A549 (cell line): Measurements from ENCODE around the gene SLC43A1. TPM values are rescaled to one million over a fixed set of nuclear protein-coding genes. Genes with fewer than 3 reads are reported as not detected.

Source experiments
- ATAC-seq, 2 experiments: fragments of 200-7000 bp in 1 of 2; fragments of >200 bp in 1 of 2; cut with Nextera tagmentation in 1 of 2; cut with Tn5 transposase in 1 of 2; 3 replicates each; pipeline versions ENCODE4 v1.8.0 to v1.9.1; 2018 to 2020; ENCODE audit warnings: mild to moderate bottlenecking in 1 of 2, moderate library complexity in 1 of 2
- CTCF ChIA-PET: fragments of 300-600 bp; sonication (Branson Sonifier 250); formaldehyde crosslinking; extraction: SDS; loops from one replicate; lab custom pipeline; 2021; ENCODE audit warnings: antibody characterized with exemption, inconsistent platforms; lab: Yijun Ruan, JAX
- POLR2A ChIA-PET: fragments of 350-600 bp; formaldehyde crosslinking; extraction: SDS; loops from one replicate; lab custom pipeline; 2021; ENCODE audit warnings: antibody characterized with exemption, inconsistent platforms; lab: Yijun Ruan, JAX
- DNase-seq, 2 experiments: peaks; one replicate each; pipeline versions ENCODE4 v3.0.0 to v3.0.0-alpha.2; 2011 to 2016; ENCODE audit warnings: low read depth in 1 of 2, low spot score in 1 of 2
- FAIRE-seq: peaks from 2 replicates; lab custom pipeline; 2011; peaks lifted over from hg19 to GRCh38; lab: Jason Lieb, UNC
- H3K27ac ChIP-seq, 2 experiments: fragments of >200 bp; sonication (Bioruptor Twin); formaldehyde crosslinking; 3 replicates each; pipeline ENCODE4 v1.5.1; 2016 to 2017
- H3K4me1 ChIP-seq: fragments of >200 bp; sonication (Bioruptor Twin); formaldehyde crosslinking; 3 replicates; pipeline ENCODE4 v1.6.1; 2016
- H3K4me2 ChIP-seq: fragments of >200 bp; sonication (Bioruptor Twin); formaldehyde crosslinking; 3 replicates; pipeline ENCODE4 v1.6.1; 2016
- H3K4me3 ChIP-seq: fragments of >200 bp; sonication (Bioruptor Twin); formaldehyde crosslinking; 3 replicates; pipeline ENCODE4 v1.5.1; 2016
- H3K9me3 ChIP-seq: fragments of >200 bp; sonication (Bioruptor Twin); formaldehyde crosslinking; 3 replicates; pipeline ENCODE4 v1.6.1; 2016
- CEBPB ChIP-seq, 2 experiments: fragments of >200 bp in 1 of 2; sonication (Bioruptor Twin) in 1 of 2; formaldehyde crosslinking in 1 of 2; IDR thresholded peaks; 2 replicates each; pipeline ENCODE4 v1.6.1; 2012 to 2016
- PHF8 ChIP-seq: fragments of 200-600 bp; sonication (generic); IDR thresholded peaks from 2 replicates; pipeline ENCODE4 v1.6.1; 2016; ENCODE audit warnings: low read depth, mild to moderate bottlenecking, antibody characterized with exemption, moderate library complexity, borderline replicate concordance
- POLR2A ChIP-seq: IDR thresholded peaks from 2 replicates; pipeline ENCODE4 v1.6.1; 2012; ENCODE audit warnings: mild to moderate bottlenecking, low read length
- WGBS: methylation state at CpG from one replicate; pipeline ENCODE4 v1.1.6; 2017; ENCODE audit errors: missing lambda C conversion rate; 5-methylcytosine and 5-hydroxymethylcytosine counted together
- polyA plus RNA-seq, 4 experiments: library from polyadenylated mRNA; depleted of rRNA in 3 of 4; stranded (reverse); fragments of >200 nt; fragmentation: RNase III in 1 of 4; extraction: RNeasy Plus Mini Kit Qiagen cat#74134 plus additional on column Dnase treatment in 1 of 4; gene quantifications; 2 replicates in 3 of 4; 3 replicates in 1 of 4; pipeline ENCODE4 v1.2.3, GENCODE V29; 2011 to 2017
- TF ChIP-seq, protein P1 (sequence below): fragments of 150-350 bp; IDR thresholded peaks from 2 replicates; pipeline ENCODE4 v1.6.1; 2014; ENCODE audit warnings: low read depth, mild to moderate bottlenecking, low read length
- TF ChIP-seq, protein P2 (sequence below): fragments of 450-650 bp; IDR thresholded peaks from 2 replicates; pipeline ENCODE4 v1.6.1; 2014; ENCODE audit warnings: antibody characterized with exemption
- TF ChIP-seq, protein P3 (sequence below): IDR thresholded peaks from 2 replicates; pipeline ENCODE4 v1.6.1; 2012
- TF ChIP-seq, protein P4 (sequence below): fragments of >200 bp; sonication (Bioruptor Twin); formaldehyde crosslinking; IDR thresholded peaks from 3 replicates; pipeline ENCODE4 v1.5.1; 2016
- TF ChIP-seq, protein P5 (sequence below): fragments of 250-450 bp; sonication (Bioruptor Pico); IDR thresholded peaks from 2 replicates; pipeline ENCODE4 v1.5.0; 2021; ENCODE audit warnings: mild to moderate bottlenecking, moderate library complexity, borderline replicate concordance
- TF ChIP-seq, protein P6 (sequence below): fragments of 200-600 bp; sonication (generic); IDR thresholded peaks from 2 replicates; pipeline ENCODE4 v1.6.1; 2016; ENCODE audit warnings: antibody characterized with exemption, mild to moderate bottlenecking, moderate library complexity

The SLC43A1 gene
- polyA plus RNA-seq, 2 of the 4 experiments (the other 2 are of a cell fraction), result 1.0 to 4.6 TPM

DNA sequence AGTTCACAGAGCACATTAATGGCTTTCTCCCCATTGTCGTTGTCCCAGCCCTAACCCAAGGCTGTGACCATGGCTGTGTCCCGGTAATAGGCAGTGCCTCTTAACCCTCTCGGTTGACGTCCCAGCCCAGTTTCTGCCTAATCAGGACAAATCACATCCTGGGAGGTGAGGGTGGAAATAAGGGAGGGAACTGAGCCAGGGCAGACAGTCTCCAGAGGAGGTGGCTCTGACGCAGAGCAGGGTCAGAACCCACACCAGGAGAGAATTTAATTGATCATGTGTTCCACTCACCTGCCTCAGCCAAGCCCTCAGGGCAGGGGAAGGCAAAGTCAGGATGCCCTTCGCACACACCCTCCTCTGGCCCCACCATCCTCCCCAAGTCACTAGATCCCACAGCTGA lies 17.0 kb downstream of the SLC43A1 start (continued):
- TF ChIP-seq, protein P1, sequence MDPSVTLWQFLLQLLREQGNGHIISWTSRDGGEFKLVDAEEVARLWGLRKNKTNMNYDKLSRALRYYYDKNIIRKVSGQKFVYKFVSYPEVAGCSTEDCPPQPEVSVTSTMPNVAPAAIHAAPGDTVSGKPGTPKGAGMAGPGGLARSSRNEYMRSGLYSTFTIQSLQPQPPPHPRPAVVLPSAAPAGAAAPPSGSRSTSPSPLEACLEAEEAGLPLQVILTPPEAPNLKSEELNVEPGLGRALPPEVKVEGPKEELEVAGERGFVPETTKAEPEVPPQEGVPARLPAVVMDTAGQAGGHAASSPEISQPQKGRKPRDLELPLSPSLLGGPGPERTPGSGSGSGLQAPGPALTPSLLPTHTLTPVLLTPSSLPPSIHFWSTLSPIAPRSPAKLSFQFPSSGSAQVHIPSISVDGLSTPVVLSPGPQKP, result no peak
- TF ChIP-seq, protein P2, sequence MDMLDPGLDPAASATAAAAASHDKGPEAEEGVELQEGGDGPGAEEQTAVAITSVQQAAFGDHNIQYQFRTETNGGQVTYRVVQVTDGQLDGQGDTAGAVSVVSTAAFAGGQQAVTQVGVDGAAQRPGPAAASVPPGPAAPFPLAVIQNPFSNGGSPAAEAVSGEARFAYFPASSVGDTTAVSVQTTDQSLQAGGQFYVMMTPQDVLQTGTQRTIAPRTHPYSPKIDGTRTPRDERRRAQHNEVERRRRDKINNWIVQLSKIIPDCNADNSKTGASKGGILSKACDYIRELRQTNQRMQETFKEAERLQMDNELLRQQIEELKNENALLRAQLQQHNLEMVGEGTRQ, result no peak
- TF ChIP-seq CEBPB (IDR thresholded peaks at IDR 0.05) (no peak), POLR2A (no peak)

DNA sequence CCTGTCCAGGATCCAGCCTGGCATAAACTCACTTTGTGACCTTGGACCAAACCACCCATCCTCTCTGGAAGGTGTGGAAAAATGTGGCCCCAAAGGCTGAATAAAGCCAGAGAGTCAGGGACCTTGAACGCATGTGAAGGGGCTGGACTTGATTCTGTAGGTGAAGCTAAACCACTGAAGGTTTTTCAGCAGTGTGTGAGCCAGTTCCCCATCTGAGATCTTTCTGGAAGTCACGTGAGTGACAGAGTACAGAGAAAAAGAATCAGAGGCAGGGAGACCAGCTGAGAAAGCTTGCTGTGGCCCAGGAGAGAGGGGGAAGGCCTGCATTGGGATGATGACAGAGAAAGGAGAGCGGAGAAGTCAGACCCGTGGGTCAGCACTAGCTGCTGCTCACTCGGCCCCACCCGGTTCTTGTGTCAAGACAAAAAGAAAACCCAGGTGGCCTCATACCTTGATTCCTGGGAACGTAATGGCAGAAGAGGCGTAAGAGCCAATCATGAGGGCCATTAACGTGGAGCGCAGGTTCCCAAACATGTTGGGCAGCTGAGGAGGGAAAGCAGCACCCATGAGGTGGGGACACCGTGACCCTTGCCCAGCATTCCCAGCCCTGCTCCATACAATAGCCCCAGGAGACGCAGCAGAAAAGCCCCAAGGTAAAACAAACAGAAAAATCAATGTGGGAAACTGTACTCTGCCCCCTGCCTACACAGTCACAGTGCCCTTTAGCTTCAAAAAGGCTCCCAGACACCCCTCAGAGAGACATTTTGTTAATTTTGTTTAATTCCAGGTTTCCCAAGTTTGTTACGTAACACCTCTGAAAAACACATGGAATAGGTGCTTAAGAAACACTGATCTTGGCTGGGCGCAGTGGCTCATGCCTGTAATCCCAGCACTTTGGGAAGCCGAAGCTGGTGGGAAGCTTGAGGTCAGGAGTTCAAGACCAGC lies 17.9 kb downstream of the SLC43A1 start:
- ChIA-PET POLR2A (no interaction called here), CTCF (interaction anchor here (0.6 to 22.5 kb wide), 11 partner anchors 14 to 147 kb away, joined by 3 to 299 read pairs (median 4); partner anchors contain the start of genes SLC43A1, TIMM10 and UBE2L6)
- ATAC-seq (no peak), FAIRE-seq (no peak), DNase-seq (no peak)
- H3K4me1 ChIP-seq, result peaks cover 18% of the 10 kb centered on the region
- no peak overlapping the region for H3K27ac ChIP-seq
- TF ChIP-seq PHF8, result no peak
- 0 out of 4 replicates have a peak, but pooled peaks of 1 of the 2 experiments have one; percentile 6 for TF ChIP-seq CEBPB (IDR thresholded peaks at IDR 0.05)
- WGBS, result 84% methylated on average over 15 of the region's 15 CpGs
- no peak overlapping the region for H3K4me3 ChIP-seq
- no peak overlapping the region for H3K4me2 ChIP-seq
- H3K9me3 ChIP-seq, result no peaks in the 10 kb centered on the region

DNA sequence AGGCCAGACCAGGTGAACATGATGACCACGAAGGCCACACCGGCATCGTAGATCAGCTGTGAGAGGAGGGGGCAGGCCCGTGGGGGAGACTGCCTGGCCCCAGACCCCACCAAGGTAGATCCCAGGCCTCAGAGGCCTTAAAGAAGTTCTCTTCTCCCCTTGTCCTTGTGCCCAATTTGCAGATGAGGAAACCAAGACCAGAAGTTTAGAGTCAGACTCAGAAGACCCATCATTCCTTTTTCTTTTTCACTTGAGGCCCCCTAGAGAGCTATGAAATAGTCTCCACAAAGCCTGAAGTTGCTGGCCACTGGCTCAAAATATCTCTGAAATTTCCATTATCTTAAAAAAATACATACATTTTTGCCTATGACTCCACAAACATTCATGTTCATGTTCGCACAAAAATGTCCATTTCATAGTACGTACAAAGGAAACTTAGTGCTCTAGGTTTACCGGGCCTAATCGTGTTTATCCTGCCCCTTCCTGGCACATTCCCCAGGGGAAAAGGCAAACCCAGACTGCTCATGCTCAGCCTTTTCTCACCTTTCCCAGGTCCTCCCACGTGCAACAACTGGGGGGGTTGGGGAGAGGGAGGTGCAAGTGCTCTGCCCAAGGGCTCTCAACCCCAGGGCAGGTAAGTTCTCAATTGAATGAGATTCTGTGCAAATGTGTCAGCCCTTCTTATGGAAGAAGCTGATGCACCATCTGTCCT lies 19.2 kb downstream of the SLC43A1 start:
- 75% methylated on average over 9 of the region's 9 CpGs for WGBS
- TF ChIP-seq, protein P3, sequence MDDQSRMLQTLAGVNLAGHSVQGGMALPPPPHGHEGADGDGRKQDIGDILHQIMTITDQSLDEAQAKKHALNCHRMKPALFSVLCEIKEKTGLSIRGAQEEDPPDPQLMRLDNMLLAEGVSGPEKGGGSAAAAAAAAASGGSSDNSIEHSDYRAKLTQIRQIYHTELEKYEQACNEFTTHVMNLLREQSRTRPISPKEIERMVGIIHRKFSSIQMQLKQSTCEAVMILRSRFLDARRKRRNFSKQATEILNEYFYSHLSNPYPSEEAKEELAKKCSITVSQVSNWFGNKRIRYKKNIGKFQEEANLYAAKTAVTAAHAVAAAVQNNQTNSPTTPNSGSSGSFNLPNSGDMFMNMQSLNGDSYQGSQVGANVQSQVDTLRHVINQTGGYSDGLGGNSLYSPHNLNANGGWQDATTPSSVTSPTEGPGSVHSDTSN, result no peak
- TF ChIP-seq, protein P4, sequence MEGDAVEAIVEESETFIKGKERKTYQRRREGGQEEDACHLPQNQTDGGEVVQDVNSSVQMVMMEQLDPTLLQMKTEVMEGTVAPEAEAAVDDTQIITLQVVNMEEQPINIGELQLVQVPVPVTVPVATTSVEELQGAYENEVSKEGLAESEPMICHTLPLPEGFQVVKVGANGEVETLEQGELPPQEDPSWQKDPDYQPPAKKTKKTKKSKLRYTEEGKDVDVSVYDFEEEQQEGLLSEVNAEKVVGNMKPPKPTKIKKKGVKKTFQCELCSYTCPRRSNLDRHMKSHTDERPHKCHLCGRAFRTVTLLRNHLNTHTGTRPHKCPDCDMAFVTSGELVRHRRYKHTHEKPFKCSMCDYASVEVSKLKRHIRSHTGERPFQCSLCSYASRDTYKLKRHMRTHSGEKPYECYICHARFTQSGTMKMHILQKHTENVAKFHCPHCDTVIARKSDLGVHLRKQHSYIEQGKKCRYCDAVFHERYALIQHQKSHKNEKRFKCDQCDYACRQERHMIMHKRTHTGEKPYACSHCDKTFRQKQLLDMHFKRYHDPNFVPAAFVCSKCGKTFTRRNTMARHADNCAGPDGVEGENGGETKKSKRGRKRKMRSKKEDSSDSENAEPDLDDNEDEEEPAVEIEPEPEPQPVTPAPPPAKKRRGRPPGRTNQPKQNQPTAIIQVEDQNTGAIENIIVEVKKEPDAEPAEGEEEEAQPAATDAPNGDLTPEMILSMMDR, result no peak
- TF ChIP-seq, protein P5, sequence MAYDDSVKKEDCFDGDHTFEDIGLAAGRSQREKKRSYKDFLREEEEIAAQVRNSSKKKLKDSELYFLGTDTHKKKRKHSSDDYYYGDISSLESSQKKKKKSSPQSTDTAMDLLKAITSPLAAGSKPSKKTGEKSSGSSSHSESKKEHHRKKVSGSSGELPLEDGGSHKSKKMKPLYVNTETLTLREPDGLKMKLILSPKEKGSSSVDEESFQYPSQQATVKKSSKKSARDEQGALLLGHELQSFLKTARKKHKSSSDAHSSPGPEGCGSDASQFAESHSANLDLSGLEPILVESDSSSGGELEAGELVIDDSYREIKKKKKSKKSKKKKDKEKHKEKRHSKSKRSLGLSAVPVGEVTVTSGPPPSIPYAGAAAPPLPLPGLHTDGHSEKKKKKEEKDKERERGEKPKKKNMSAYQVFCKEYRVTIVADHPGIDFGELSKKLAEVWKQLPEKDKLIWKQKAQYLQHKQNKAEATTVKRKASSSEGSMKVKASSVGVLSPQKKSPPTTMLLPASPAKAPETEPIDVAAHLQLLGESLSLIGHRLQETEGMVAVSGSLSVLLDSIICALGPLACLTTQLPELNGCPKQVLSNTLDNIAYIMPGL (CRISPR knock-in tag), result no peak
- TF ChIP-seq, protein P6, sequence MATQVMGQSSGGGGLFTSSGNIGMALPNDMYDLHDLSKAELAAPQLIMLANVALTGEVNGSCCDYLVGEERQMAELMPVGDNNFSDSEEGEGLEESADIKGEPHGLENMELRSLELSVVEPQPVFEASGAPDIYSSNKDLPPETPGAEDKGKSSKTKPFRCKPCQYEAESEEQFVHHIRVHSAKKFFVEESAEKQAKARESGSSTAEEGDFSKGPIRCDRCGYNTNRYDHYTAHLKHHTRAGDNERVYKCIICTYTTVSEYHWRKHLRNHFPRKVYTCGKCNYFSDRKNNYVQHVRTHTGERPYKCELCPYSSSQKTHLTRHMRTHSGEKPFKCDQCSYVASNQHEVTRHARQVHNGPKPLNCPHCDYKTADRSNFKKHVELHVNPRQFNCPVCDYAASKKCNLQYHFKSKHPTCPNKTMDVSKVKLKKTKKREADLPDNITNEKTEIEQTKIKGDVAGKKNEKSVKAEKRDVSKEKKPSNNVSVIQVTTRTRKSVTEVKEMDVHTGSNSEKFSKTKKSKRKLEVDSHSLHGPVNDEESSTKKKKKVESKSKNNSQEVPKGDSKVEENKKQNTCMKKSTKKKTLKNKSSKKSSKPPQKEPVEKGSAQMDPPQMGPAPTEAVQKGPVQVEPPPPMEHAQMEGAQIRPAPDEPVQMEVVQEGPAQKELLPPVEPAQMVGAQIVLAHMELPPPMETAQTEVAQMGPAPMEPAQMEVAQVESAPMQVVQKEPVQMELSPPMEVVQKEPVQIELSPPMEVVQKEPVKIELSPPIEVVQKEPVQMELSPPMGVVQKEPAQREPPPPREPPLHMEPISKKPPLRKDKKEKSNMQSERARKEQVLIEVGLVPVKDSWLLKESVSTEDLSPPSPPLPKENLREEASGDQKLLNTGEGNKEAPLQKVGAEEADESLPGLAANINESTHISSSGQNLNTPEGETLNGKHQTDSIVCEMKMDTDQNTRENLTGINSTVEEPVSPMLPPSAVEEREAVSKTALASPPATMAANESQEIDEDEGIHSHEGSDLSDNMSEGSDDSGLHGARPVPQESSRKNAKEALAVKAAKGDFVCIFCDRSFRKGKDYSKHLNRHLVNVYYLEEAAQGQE, result no peak
- no peak for DNase-seq
- no peak overlapping the region for H3K4me2 ChIP-seq
- no peak overlapping the region for H3K4me3 ChIP-seq
- no peaks in the 10 kb centered on the region for H3K9me3 ChIP-seq
- CTCF ChIA-PET, result interaction anchor here (0.6 to 22.5 kb wide), 8 partner anchors 15 to 151 kb away, joined by 3 to 299 read pairs (median 4); partner anchors contain the start of genes SLC43A1, TIMM10 and UBE2L6
- H3K4me1 ChIP-seq, result peaks cover 15% of the 10 kb centered on the region
- no peak for ATAC-seq
- FAIRE-seq, result no peak
- POLR2A ChIA-PET, result no interaction called here
- no peak overlapping the region for H3K27ac ChIP-seq
